NCI-H187 treated with DMSO at 0.1 percent for 48 hours (cell line): ENCODE results near the gene TMA16.
A peak's percentile ranks its signal among the peaks of the same experiment; 100 is the strongest.
"Not testable (repeated sequence)": the region's sequence is repeated elsewhere in the genome, so short reads cannot be mapped to it uniquely, and the experiment has no call there.

Source experiments
- DNase-seq: peaks from one replicate; lab custom pipeline; 2025; lab: John Stamatoyannopoulos, UW

Gene TMA16

GRCh38 chr4:163494360-163495241, at the start of gene TMA16:
TSS of gene TMA16 (plus strand) at chr4:163494690. CDS start at chr4:163494802, 112 bp downstream.
- DNase-seq = peak; percentile 6

- DNase-seq = not testable (repeated sequence)
These were observed 47.5 kb upstream of the TMA16 start for GRCh38 chr4:163447023-163447422.

- DNase-seq = no peak
These were observed 47.0 kb upstream of the TMA16 start for GRCh38 chr4:163447481-163447880.

- DNase-seq = no peak
These were observed 45.8 kb upstream of the TMA16 start for GRCh38 chr4:163448540-163449203.

GRCh38 chr4:163462556-163462955, 31.9 kb upstream of the TMA16 start:
- DNase-seq = no peak

- no peak for DNase-seq
These were observed 27.3 kb upstream of the TMA16 start for GRCh38 chr4:163467082-163467770.

- no peak for DNase-seq
These were observed 24.1 kb upstream of the TMA16 start for GRCh38 chr4:163470391-163470790.

GRCh38 chr4:163473130-163473529, 21.4 kb upstream of the TMA16 start:
- DNase-seq = no peak

GRCh38 chr4:163473576-163473975, 20.9 kb upstream of the TMA16 start, which contains the start of gene TKTL2:
TSS of gene TKTL2 (minus strand) at chr4:163473754. CDS start at chr4:163473734, 20 bp downstream.
- no peak for DNase-seq

- DNase-seq = no peak
These were observed 20.5 kb upstream of the TMA16 start for GRCh38 chr4:163474027-163474426.

GRCh38 chr4:163476761-163477438, 17.6 kb upstream of the TMA16 start:
- DNase-seq = no peak

GRCh38 chr4:163482190-163482589, 12.3 kb upstream of the TMA16 start:
- DNase-seq = no peak

- DNase-seq = no peak
These were observed 9.6 kb upstream of the TMA16 start for GRCh38 chr4:163484906-163485305.

- no peak for DNase-seq
These were observed 8.9 kb upstream of the TMA16 start for GRCh38 chr4:163485589-163485988.

GRCh38 chr4:163486321-163486720, 8.2 kb upstream of the TMA16 start:
- DNase-seq = no peak

GRCh38 chr4:163489929-163490328, 4.6 kb upstream of the TMA16 start:
- DNase-seq = no peak

GRCh38 chr4:163492951-163493504, 1.5 kb upstream of the TMA16 start:
- no peak for DNase-seq

GRCh38 chr4:163493643-163494359, 689 bp upstream of the TMA16 start:
- no peak for DNase-seq

GRCh38 chr4:163495900-163496299, 1.4 kb downstream of the TMA16 start:
- no peak for DNase-seq

GRCh38 chr4:163500586-163500985, 6.1 kb downstream of the TMA16 start:
- DNase-seq = no peak

GRCh38 chr4:163505374-163505773, 10.9 kb downstream of the TMA16 start:
- no peak for DNase-seq
